ENCODE results near the gene ITSN1.
"Not testable (repeated sequence)": the region's sequence is repeated elsewhere in the genome, so short reads cannot be mapped to it uniquely, and the experiment has no call there.

ITSN1 gene

GRCh38 chr21:33684068-33684467, 41.8 kb downstream of the ITSN1 start:
- DNase-seq = no peak

GRCh38 chr21:33684923-33685560, 42.7 kb downstream of the ITSN1 start:
- no peak for DNase-seq

- no peak for DNase-seq
These were observed 43.4 kb downstream of the ITSN1 start for GRCh38 chr21:33685613-33686197.

GRCh38 chr21:33686386-33686785, 44.1 kb downstream of the ITSN1 start:
- DNase-seq = no peak

- DNase-seq = no peak
These were observed 45.3 kb downstream of the ITSN1 start for GRCh38 chr21:33687634-33688033.

GRCh38 chr21:33688353-33688752, 46.1 kb downstream of the ITSN1 start:
- DNase-seq = no peak

- no peak for DNase-seq
These were observed 48.6 kb downstream of the ITSN1 start for GRCh38 chr21:33690874-33691273.

GRCh38 chr21:33691945-33692603, 49.8 kb downstream of the ITSN1 start:
- no peak for DNase-seq

GRCh38 chr21:33695813-33696212, 53.5 kb downstream of the ITSN1 start:
- no peak for DNase-seq

GRCh38 chr21:33696465-33696864, 54.2 kb downstream of the ITSN1 start:
- DNase-seq = no peak

- DNase-seq = no peak
These were observed 56.0 kb downstream of the ITSN1 start for GRCh38 chr21:33698087-33698860.

- no peak for DNase-seq
These were observed 57.0 kb downstream of the ITSN1 start for GRCh38 chr21:33699277-33699676.

- no peak for DNase-seq
These were observed 58.2 kb downstream of the ITSN1 start for GRCh38 chr21:33700491-33700890.

- DNase-seq = no peak
These were observed 61.7 kb downstream of the ITSN1 start for GRCh38 chr21:33703750-33704606.

- no peak for DNase-seq
These were observed 65.5 kb downstream of the ITSN1 start for GRCh38 chr21:33707846-33708245.

- DNase-seq = no peak
These were observed 66.6 kb downstream of the ITSN1 start for GRCh38 chr21:33708874-33709273.

- DNase-seq = no peak
These were observed 69.9 kb downstream of the ITSN1 start for GRCh38 chr21:33712022-33712803.

GRCh38 chr21:33721081-33721480, 78.8 kb downstream of the ITSN1 start:
- DNase-seq = no peak

GRCh38 chr21:33729139-33729538, 86.8 kb downstream of the ITSN1 start:
- not testable (repeated sequence) for DNase-seq

GRCh38 chr21:33729641-33730040, 87.3 kb downstream of the ITSN1 start:
- no peak for DNase-seq

- DNase-seq = no peak
These were observed 89.1 kb downstream of the ITSN1 start for GRCh38 chr21:33731447-33731846.

- no peak for DNase-seq
These were observed 89.7 kb downstream of the ITSN1 start for GRCh38 chr21:33732038-33732437.
